Measurements from ENCODE around the gene TEAD1.

TEAD1 gene

DNA sequence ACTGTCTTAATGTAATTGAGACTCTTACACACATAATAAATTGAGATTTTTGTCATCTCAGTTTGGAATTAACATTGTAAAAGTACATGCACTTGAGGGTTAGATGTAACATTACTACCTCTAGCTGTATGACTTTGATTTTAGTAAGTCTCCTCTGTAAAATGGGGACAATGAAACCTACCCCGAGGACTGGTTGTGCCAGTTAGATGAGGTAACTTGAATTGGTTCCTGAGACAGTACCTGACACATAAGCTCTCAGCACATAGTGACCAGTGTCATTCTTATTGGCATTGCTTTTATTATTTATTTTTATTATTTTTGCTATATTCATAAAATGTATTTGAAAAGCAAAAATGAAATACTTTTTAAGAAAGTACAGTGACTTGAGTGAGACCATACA is 114.8 kb downstream of the TEAD1 start:
- no peak for DNase-seq (ENCODE audit: low read depth)

DNA sequence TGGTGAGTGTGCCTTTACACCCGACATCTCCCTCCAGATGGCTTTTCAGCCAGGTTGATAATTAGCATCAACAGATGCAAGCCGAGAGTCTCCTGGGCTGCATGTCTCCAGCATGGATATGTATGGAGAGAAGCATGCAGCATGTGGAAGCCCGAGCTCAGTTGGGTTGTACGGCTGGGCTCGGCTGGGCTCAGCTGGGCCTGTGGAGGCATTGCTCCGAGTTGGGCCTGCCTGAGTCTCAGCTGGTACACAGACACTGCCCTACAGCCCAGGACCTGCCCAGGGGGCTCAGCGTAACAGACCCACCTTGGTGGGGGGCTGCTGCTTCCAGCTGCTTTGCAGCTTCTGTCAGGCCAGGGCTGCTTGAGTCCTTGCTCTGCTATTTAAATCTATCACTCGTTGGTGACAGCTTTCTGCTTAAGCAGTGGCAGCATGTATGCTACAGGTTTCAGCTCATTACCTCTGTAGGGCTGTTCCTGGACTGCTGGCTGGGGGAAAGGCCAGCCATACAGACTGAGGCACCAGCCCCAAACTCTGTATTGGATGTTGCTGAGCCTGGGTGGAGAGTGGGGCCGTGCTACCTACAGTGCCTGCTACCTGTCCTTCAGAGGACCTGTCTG is 115.5 kb downstream of the TEAD1 start:
- no peak for DNase-seq (ENCODE audit: low read depth)

DNA sequence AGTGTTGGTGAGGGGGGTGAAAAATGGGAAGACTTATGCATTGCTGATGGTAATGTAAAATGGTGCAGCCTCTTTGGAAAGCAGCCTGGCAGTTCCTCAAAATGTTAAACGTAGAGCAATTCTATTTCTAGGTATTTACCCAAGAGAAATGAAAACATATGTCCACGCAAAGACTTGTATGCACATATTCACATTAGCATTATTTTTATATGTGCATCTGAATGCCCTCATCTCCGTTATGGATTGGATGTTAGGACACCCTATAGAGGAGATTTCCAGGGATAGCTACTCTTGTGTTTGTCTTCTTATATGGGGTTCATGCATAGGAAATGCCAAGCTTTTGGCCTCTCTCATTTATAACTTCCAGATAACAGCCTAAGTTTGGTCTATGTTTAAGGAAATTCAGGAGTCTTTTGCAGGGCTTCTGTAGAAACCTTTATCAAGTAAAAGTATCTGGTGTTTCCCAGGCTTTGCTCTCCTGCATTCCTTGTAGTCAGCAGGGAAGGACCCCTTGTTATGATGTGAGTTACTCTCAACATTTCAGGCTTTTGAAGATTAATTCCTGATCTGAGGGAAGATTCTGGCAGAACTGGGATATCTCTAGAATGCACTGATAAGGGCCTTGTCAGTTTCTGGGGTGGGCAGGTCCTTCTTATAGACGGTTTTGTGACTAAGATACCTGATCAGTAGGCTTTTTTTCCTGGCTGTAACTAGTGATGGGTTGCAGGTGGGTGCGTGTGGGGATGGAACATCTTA is 116.8 kb downstream of the TEAD1 start:
- DNase-seq (ENCODE audit: low read depth): no peak

DNA sequence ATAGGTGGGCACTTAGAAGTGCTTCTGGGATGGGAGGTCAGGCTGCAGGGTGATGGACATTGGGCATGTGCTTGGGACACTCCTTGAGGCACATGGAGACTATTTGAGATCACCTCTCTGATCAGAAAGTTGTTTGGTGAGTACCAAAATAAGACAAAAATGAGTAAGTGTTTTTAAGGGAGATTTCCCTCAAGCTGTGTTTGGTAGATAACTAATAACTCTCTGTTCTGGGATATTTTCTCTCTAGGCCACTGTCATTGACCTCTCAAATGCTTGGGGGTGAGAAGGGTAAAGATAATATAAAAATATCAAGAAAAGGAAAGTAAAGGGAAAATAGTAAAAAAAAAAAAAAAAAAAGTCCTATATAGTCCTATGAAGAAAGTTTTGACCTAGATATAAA is 117.8 kb downstream of the TEAD1 start:
- DNase-seq (ENCODE audit: low read depth): no peak

DNA sequence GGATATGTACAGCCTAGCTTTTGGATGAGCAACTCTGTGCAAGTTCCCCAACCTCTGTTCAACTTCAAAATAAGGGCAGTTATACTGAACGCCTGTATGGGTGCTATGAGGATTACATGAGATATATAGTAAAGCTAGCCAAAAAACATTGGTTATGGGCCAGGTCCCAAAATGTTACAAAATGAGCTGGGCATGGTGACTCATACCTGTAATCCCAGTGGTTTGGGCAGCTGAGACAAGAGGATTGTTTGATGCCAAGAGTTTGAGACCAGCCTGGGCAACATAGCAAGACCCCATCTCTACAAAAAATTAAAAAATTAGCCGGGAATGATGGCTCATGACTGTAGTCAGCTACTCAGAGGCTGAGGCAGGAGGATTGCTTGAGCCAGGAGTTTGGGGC is 118.4 kb downstream of the TEAD1 start:
- DNase-seq (ENCODE audit: low read depth): peak; percentile 82

GRCh38 chr11:12793065-12793464 is 118.8 kb downstream of the TEAD1 start:
- no peak for DNase-seq (ENCODE audit: low read depth)

DNA sequence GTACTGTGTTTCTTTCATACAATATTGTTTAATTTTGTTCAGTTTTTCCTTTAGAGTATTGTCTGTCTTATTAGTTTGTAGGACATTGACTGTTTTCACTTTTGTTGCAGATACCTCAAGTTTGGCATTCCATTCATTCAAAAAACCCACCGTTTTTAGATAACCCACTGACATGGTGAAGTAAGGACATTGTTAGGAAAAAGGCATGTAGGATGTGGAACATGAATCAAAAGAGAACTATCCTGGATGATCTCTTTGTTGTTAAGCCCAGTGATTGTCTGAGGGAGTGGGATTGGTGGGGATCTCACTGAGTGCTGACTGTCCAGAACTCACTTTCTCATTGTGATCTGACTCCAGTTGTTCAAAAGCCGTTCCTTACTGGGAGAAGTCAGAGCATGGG is 119.3 kb downstream of the TEAD1 start:
- DNase-seq (ENCODE audit: low read depth): no peak

- no peak for DNase-seq (ENCODE audit: low read depth)
Observed at GRCh38 chr11:12794576-12795230, 120.5 kb downstream of the TEAD1 start.

- no peak for DNase-seq (ENCODE audit: low read depth)
Observed at GRCh38 chr11:12797996-12798395, 123.8 kb downstream of the TEAD1 start.

- DNase-seq (ENCODE audit: low read depth): no peak
Observed at GRCh38 chr11:12798609-12799011, 124.4 kb downstream of the TEAD1 start.

DNA sequence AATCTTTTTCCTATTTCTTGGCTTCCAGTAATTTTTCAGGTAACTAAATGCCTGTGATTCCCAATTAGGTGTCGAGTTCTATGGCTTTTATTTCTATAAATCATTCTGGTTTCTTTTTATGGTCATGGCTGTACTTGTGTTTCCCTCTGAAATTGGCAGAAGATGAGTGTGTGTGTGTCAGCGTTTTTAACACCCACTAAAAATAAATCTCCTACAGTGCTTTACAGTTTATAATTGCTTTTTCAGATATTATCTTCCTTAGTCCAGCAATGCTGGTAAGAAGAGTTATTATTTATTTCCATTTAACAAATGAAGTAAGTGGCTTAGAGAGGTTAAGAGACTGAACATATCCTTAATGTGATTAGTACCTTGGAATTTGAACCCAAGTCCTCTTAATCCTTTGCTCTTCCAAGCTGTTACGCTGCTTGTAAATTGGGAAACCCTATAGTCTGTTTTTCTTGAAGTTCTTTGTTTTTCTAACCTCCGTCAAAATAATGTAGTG is 125.2 kb downstream of the TEAD1 start:
- DNase-seq (ENCODE audit: low read depth): no peak

- DNase-seq (ENCODE audit: low read depth): no peak
Observed at GRCh38 chr11:12800032-12800671, 125.9 kb downstream of the TEAD1 start.

DNA sequence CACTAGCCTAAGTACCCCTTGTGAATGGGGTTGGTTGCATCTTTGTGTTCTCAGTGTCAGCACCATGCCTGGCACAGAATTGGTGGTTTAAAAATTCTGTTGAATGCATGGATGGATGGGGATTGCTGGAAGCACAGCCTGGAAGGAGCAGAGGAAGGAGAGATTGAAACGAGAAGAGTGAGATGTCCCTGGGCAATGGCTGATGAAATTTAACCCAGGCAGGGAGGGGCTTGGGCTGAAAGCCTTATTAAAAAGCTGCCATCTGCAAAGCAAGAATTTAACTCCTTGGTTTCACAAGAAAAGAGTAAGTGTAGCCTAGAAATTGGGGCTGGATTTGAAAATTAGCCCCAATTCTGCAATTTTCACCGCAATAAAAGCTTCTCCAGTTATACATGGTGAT is 126.7 kb downstream of the TEAD1 start:
- no peak for DNase-seq (ENCODE audit: low read depth)

DNA sequence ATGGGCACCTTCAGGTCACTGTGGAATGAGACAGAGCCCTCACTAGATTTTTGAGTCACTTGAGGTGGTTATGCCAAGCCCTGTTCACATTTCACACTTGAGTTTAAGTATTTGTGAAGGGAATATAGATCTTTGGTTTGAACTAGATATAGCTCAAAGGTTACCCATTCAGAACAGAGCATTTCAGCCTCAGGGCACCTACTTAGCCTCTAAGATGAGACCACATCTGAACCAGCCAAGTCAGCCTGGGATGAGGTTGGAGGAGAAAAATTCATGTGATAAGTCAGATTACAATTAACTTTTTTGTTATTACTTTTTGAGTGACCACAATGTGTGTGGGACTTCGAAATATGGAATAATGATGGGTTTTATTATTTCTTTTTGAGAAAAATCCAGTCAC is 127.8 kb downstream of the TEAD1 start:
- no peak for DNase-seq (ENCODE audit: low read depth)

- no peak for DNase-seq (ENCODE audit: low read depth)
Observed at GRCh38 chr11:12802418-12803085, 128.3 kb downstream of the TEAD1 start.

- DNase-seq (ENCODE audit: low read depth): no peak
Observed at GRCh38 chr11:12803086-12803826, 129.0 kb downstream of the TEAD1 start.

DNA sequence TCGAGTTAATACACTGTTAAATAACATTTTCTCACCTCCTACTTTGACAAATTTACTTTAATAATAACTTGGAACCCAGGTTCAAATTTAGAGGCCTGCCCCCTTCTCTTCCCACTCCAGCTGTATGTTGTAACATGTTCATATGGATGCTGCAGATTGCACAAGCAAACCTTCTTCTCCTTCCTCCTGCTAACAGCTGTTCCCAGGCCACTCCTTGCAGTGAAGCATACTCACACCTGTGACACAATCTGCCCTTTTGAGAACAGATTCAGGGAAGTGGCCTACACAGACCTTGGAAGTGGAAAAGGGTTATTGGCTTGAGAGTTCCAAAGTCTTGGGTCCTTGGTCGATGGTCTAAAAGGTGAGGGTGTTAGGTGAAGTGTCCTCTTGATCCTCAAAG is 131.9 kb downstream of the TEAD1 start:
- DNase-seq (ENCODE audit: low read depth): no peak

GRCh38 chr11:12807621-12808020 is 133.4 kb downstream of the TEAD1 start:
- DNase-seq (ENCODE audit: low read depth): no peak

GRCh38 chr11:12808519-12808918 is 134.3 kb downstream of the TEAD1 start:
- no peak for DNase-seq (ENCODE audit: low read depth)

- no peak for DNase-seq (ENCODE audit: low read depth)
Observed at GRCh38 chr11:12809364-12809763, 135.1 kb downstream of the TEAD1 start.

- DNase-seq (ENCODE audit: low read depth): no peak
Observed at GRCh38 chr11:12809864-12810567, 135.8 kb downstream of the TEAD1 start.
